Hepatocyte (in vitro differentiated cells): ENCODE data around the gene ACTC1. TPM values are rescaled to one million over a fixed set of nuclear protein-coding genes. Genes with fewer than 3 reads are reported as not detected.

ENCODE experiments used
- DNase-seq: peaks from one replicate; pipeline ENCODE4 v3.0.0-alpha.2; 2016; ENCODE audit warnings: low spot score
- H2AFZ ChIP-seq: fragments of 200-600 bp; sonication (generic); 2 replicates; pipeline ENCODE4 v1.6.0; 2016; ENCODE audit warnings: antibody characterized with exemption, mild to moderate bottlenecking
- H3K27ac ChIP-seq: fragments of 200-600 bp; sonication (generic); 2 replicates; pipeline ENCODE4 v1.5.1; 2016; ENCODE audit warnings: mild to moderate bottlenecking
- H3K27me3 ChIP-seq: fragments of 200-600 bp; sonication (generic); 2 replicates; pipeline ENCODE4 v1.6.1; 2016
- H3K36me3 ChIP-seq: fragments of 200-600 bp; sonication (generic); replicated peaks from 2 replicates; pipeline ENCODE4 v1.5.1; 2016; ENCODE audit warnings: low read depth; ENCODE audit not compliant: insufficient read depth
- H3K4me1 ChIP-seq: fragments of 200-600 bp; sonication (generic); 2 replicates; pipeline ENCODE4 v1.5.1; 2016; ENCODE audit warnings: mild to moderate bottlenecking, moderate library complexity; ENCODE audit not compliant: insufficient read depth
- H3K4me2 ChIP-seq: fragments of 200-600 bp; sonication (generic); 2 replicates; pipeline ENCODE4 v1.6.0; 2016
- H3K4me3 ChIP-seq: fragments of 200-600 bp; sonication (generic); 2 replicates; pipeline ENCODE4 v1.5.1; 2016; ENCODE audit warnings: mild to moderate bottlenecking
- H3K79me2 ChIP-seq: fragments of 200-600 bp; sonication (generic); 2 replicates; pipeline ENCODE4 v1.6.0; 2017; ENCODE audit warnings: mild to moderate bottlenecking
- H3K9me2 ChIP-seq: fragments of 200-600 bp; sonication (generic); replicated peaks from 2 replicates; pipeline ENCODE4 v1.6.0; 2017; ENCODE audit warnings: mild to moderate bottlenecking; ENCODE audit not compliant: insufficient read depth
- H3K9me3 ChIP-seq: fragments of 200-600 bp; sonication (generic); 2 replicates; pipeline ENCODE4 v1.5.1; 2016; ENCODE audit warnings: low read depth, mild to moderate bottlenecking
- H4K20me1 ChIP-seq: fragments of 200-600 bp; sonication (generic); 2 replicates; pipeline ENCODE4 v1.6.0; 2016; ENCODE audit warnings: mild to moderate bottlenecking; ENCODE audit not compliant: insufficient read depth, poor library complexity, severe bottlenecking
- EZH2 ChIP-seq: fragments of 200-600 bp; sonication (generic); IDR thresholded peaks from 2 replicates; pipeline ENCODE4 v1.6.1; 2016; ENCODE audit warnings: antibody characterized with exemption, mild to moderate bottlenecking, borderline replicate concordance
- EZH2phosphoT487 ChIP-seq: fragments of 200-600 bp; sonication (generic); IDR thresholded peaks from one replicate; pipeline ENCODE4 v1.6.1; 2018; ENCODE audit warnings: antibody characterized with exemption, mild to moderate bottlenecking, low read depth, moderate library complexity; ENCODE audit not compliant: unreplicated experiment, severe bottlenecking
- WGBS: methylation state at CpG from one replicate; pipeline ENCODE4 v1.1.6; 2016; ENCODE audit warnings: low lambda C conversion rate; ENCODE audit errors: missing lambda C conversion rate; 5-methylcytosine and 5-hydroxymethylcytosine counted together
- polyA plus RNA-seq: library from polyadenylated mRNA; unstranded; fragments of >200 nt; fragmentation: Nextera tagmentation; extraction: Ambion mirVana; gene quantifications from 2 replicates; pipeline ENCODE4 v1.2.1, GENCODE V29; 2016
- total RNA-seq: library from RNA; depleted of rRNA; stranded (reverse); fragments of >200 nt; gene quantifications from 2 replicates; pipeline ENCODE4 v1.2.3, GENCODE V29; 2014
- TF ChIP-seq, protein P1 (sequence below): fragments of 200-600 bp; sonication (generic); IDR thresholded peaks from 2 replicates; pipeline ENCODE4 v1.5.1; 2016; ENCODE audit warnings: antibody characterized with exemption, mild to moderate bottlenecking; ENCODE audit not compliant: poor library complexity

ACTC1 gene
- total and polyA plus RNA-seq, 2 experiments from 2014 or later = 1.7 to 4.7 TPM

DNA sequence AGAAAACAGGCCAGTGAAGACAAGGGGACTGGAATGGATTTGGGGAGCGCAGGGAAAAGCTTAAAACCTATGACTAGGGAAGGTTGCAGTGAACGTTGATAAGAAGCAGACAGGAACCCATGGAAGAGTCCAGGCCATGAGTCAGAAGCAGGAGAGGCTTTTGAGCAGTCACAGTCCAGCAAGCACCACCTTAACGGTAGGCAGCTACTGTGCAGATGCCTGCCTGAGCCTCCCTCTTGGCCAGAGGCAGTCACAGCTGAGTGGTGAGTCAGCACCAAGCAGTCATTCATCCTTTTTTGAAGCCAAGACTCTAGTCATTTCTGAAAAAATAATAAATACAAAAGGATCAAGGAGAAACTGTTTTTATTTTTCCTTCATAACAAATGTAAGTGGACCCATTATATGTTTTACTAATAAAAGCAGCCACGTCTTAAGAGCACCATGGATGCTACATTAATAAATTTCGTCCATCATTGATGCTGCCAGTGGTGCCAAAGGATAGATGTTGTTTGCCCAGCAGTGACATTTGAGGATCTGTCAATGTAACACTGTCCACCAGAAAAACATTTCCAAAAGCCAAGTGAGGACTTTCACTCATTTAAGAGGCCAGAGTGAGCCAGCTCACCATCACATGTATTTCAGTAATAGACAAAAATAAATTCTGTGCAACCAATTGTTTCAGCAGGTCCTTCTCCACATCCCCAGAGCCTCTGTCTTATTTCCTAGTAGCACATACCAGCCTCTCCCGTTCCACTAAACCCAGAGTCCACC is 42.1 kb upstream of the ACTC1 start:
- Histone ChIP-seq H3K9me3 (no peaks in the 10 kb centered on the region), H3K27me3 (no peaks in the 10 kb centered on the region), H3K79me2 (no peaks in the 10 kb centered on the region), H2AFZ (no peak overlapping the region), H3K4me1 (no peaks in the 10 kb centered on the region), H4K20me1 (no peaks in the 10 kb centered on the region), H3K9me2 (no peaks in the 10 kb centered on the region), H3K4me2 (no peak overlapping the region), H3K27ac (no peak overlapping the region), H3K36me3 (no peaks in the 10 kb centered on the region), H3K4me3 (no peak overlapping the region)
- peak; percentile 41 for DNase-seq
- WGBS = 60% methylated on average over 6 of the region's 6 CpGs
- no peak for TF ChIP-seq EZH2
- TF ChIP-seq, protein P1, sequence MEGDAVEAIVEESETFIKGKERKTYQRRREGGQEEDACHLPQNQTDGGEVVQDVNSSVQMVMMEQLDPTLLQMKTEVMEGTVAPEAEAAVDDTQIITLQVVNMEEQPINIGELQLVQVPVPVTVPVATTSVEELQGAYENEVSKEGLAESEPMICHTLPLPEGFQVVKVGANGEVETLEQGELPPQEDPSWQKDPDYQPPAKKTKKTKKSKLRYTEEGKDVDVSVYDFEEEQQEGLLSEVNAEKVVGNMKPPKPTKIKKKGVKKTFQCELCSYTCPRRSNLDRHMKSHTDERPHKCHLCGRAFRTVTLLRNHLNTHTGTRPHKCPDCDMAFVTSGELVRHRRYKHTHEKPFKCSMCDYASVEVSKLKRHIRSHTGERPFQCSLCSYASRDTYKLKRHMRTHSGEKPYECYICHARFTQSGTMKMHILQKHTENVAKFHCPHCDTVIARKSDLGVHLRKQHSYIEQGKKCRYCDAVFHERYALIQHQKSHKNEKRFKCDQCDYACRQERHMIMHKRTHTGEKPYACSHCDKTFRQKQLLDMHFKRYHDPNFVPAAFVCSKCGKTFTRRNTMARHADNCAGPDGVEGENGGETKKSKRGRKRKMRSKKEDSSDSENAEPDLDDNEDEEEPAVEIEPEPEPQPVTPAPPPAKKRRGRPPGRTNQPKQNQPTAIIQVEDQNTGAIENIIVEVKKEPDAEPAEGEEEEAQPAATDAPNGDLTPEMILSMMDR = no peak
- no peak for TF ChIP-seq EZH2phosphoT487

DNA sequence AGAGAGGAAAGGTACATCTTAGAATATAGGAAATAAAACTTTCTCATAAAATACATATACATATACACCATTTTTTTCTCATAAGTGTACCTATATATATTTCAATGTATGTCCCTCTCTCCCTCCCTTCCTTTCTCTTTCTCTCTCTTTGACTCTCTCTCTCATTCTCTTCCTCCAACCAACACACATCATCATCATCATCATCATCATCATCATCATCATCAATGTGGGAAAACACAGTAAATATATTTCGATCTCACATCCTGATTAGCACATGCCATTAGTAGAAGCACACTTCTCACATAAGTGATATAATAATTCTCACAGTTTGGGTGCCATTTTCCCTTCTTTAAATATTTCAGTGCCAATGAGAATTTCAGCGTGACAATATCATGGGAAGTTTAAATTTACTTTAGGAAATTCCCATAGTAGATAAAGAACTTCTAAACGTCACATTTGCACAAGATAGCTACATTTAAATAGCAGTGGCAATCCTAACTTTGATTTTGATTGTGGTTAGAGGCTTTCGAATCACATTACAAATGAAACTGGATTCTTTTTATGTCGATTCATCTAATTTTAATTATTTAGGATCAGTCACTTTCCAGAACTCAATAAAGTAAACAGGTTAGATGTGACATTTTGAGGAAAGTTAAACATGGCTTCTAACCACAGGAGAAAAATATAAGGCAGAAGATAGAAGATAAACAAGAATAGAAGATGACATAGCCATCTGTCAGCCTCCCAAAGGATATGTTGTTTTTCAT is 33.0 kb upstream of the ACTC1 start:
- WGBS = 89% methylated on average over 5 of the region's 5 CpGs
- H3K27me3 ChIP-seq = no peaks in the 10 kb centered on the region
- no peak overlapping the region for H2AFZ ChIP-seq
- no peak overlapping the region for H3K4me2 ChIP-seq
- H3K4me1 ChIP-seq = no peaks in the 10 kb centered on the region
- H4K20me1 ChIP-seq = no peaks in the 10 kb centered on the region
- H3K36me3 ChIP-seq = no peaks in the 10 kb centered on the region
- no peak overlapping the region for H3K27ac ChIP-seq
- no peaks in the 10 kb centered on the region for H3K79me2 ChIP-seq
- H3K9me3 ChIP-seq = no peaks in the 10 kb centered on the region
- no peaks in the 10 kb centered on the region for H3K9me2 ChIP-seq
- H3K4me3 ChIP-seq = no peak overlapping the region
- DNase-seq = no peak
- TF ChIP-seq EZH2phosphoT487 = no peak
- TF ChIP-seq EZH2 = no peak
- TF ChIP-seq, protein P1 = no peak

DNA sequence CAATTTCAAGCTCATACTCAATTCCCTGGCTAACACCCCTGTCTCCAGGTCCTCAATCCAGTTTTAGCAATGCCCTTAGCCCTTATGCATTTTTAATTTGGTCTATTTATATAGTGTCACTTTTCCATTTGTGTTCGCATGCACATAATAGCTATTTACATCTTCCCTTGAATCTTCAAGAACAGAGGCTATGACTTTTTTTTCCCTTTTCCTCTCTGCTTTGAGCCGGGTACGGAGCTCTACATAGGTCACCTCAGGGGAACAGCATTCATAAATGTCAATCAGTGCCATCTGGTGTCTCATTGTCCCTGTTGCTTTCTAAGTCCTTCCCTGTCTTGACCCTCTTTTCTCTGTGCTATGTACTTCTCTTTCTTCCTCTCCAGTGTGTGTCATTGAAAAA is 26.5 kb upstream of the ACTC1 start:
- Histone ChIP-seq H3K9me3 (no peaks in the 10 kb centered on the region), H3K27ac (no peak overlapping the region), H3K4me2 (no peak overlapping the region), H3K27me3 (no peaks in the 10 kb centered on the region), H4K20me1 (no peaks in the 10 kb centered on the region), H3K4me1 (no peaks in the 10 kb centered on the region), H3K36me3 (no peaks in the 10 kb centered on the region), H3K4me3 (no peak overlapping the region), H3K9me2 (no peaks in the 10 kb centered on the region), H2AFZ (no peak overlapping the region), H3K79me2 (no peaks in the 10 kb centered on the region)
- 82% methylated on average over 3 of the region's 3 CpGs for WGBS
- no peak for DNase-seq
- no peak for TF ChIP-seq EZH2

DNA sequence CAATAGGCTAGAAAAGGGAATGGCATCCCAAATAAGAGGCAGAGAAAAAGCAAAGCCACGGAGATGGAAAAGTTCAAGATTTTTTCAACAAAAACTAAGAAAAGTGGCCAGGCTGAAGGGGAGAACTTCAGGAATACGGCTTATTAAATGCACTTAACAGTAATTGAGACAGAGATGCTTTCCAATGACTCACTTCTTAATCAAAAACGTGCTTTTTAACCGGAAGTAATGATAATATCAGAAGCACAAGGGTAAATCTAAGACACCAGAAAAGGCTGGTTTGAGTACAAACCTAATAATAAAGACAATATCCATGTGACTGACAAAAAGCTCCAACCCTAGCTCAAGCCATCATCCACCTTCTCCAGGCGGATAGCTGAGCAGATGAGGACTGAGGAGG is 24.8 kb upstream of the ACTC1 start:
- Histone ChIP-seq H4K20me1 (no peaks in the 10 kb centered on the region), H3K27me3 (no peaks in the 10 kb centered on the region), H3K27ac (no peak overlapping the region), H2AFZ (no peak overlapping the region), H3K4me3 (no peak overlapping the region), H3K36me3 (no peaks in the 10 kb centered on the region), H3K9me3 (no peaks in the 10 kb centered on the region), H3K4me2 (no peak overlapping the region), H3K4me1 (no peaks in the 10 kb centered on the region), H3K9me2 (no peaks in the 10 kb centered on the region), H3K79me2 (no peaks in the 10 kb centered on the region)
- no peak for DNase-seq
- 85% methylated on average over 5 of the region's 5 CpGs for WGBS
- TF ChIP-seq EZH2phosphoT487 (no peak), EZH2 (no peak)
- TF ChIP-seq, protein P1 = no peak
